GM23248 (cell line): ENCODE results near the gene COL28A1. TPM values are rescaled to one million over a fixed set of nuclear protein-coding genes. Genes with fewer than 3 reads are reported as not detected.

Experiments
- DNase-seq: peaks from one replicate; pipeline ENCODE4 v3.0.0-alpha.2; 2015
- H2AFZ ChIP-seq: fragments of 200-600 bp; sonication (generic); 2 replicates; pipeline ENCODE4 v1.6.1; 2016; ENCODE audit warnings: antibody characterized with exemption
- H3F3A ChIP-seq: fragments of 200-600 bp; sonication (generic); 2 replicates; pipeline ENCODE4 v1.6.1; 2016; ENCODE audit warnings: mild to moderate bottlenecking, antibody characterized with exemption, mixed run types; ENCODE audit not compliant: insufficient read depth
- H3K27ac ChIP-seq: fragments of 200-600 bp; sonication (generic); 2 replicates; pipeline ENCODE4 v1.5.1; 2016; ENCODE audit warnings: mild to moderate bottlenecking
- H3K27me3 ChIP-seq: fragments of 200-600 bp; sonication (generic); replicated peaks from 2 replicates; pipeline ENCODE4 v1.6.1; 2016; ENCODE audit warnings: mild to moderate bottlenecking; ENCODE audit not compliant: insufficient read depth
- H3K36me3 ChIP-seq: fragments of 200-600 bp; sonication (generic); 2 replicates; pipeline ENCODE4 v1.6.1; 2016; ENCODE audit warnings: low read depth, mild to moderate bottlenecking
- H3K4me1 ChIP-seq: fragments of 200-600 bp; sonication (generic); 2 replicates; pipeline ENCODE4 v1.6.1; 2016; ENCODE audit warnings: mild to moderate bottlenecking; ENCODE audit not compliant: insufficient read depth
- H3K4me2 ChIP-seq: fragments of 200-600 bp; sonication (generic); one replicate; pipeline ENCODE4 v1.6.1; 2016; ENCODE audit warnings: mild to moderate bottlenecking; ENCODE audit not compliant: unreplicated experiment
- H3K4me3 ChIP-seq: fragments of 200-600 bp; sonication (generic); 2 replicates; pipeline ENCODE4 v1.5.1; 2016; ENCODE audit warnings: mild to moderate bottlenecking
- H3K79me2 ChIP-seq: fragments of 200-600 bp; sonication (generic); 2 replicates; pipeline ENCODE4 v1.6.1; 2016; ENCODE audit warnings: mild to moderate bottlenecking; ENCODE audit not compliant: insufficient read depth
- H3K9ac ChIP-seq: fragments of 200-600 bp; sonication (generic); 2 replicates; pipeline ENCODE4 v1.6.1; 2016; ENCODE audit warnings: mild to moderate bottlenecking
- H3K9me2 ChIP-seq: fragments of 200-600 bp; sonication (generic); 2 replicates; pipeline ENCODE4 v1.6.1; 2016; ENCODE audit warnings: mixed run types, mild to moderate bottlenecking, moderate library complexity; ENCODE audit not compliant: insufficient read depth
- H3K9me3 ChIP-seq: fragments of 200-600 bp; sonication (generic); one replicate; pipeline ENCODE4 v1.6.1; 2017; ENCODE audit warnings: low read depth
- H4K20me1 ChIP-seq: fragments of 200-600 bp; sonication (generic); 2 replicates; pipeline ENCODE4 v1.6.0; 2016; ENCODE audit not compliant: insufficient read depth
- EZH2 ChIP-seq: fragments of 200-600 bp; sonication (generic); IDR thresholded peaks from 2 replicates; pipeline ENCODE4 v1.6.1; 2018; ENCODE audit warnings: antibody characterized with exemption, mild to moderate bottlenecking; ENCODE audit not compliant: insufficient read depth, poor library complexity, severe bottlenecking
- EZH2phosphoT487 ChIP-seq: fragments of 200-600 bp; sonication (generic); IDR thresholded peaks from 2 replicates; pipeline ENCODE4 v1.6.1; 2018; ENCODE audit warnings: antibody characterized with exemption, moderate library complexity, mild to moderate bottlenecking, low read depth; ENCODE audit not compliant: insufficient read depth
- WGBS, 2 experiments: methylation state at CpG; one replicate each; pipeline ENCODE4 v1.1.6; 2015 to 2017; ENCODE audit warnings: low lambda C conversion rate in 2 of 2, low coverage in 1 of 2; ENCODE audit errors: missing lambda C conversion rate in 2 of 2; 5-methylcytosine and 5-hydroxymethylcytosine counted together
- in situ Hi-C: fragments of 300-500 bp; cut with MboI; formaldehyde crosslinking; loops from 2 replicates; pipeline ENCODE4 v1.15.0; 2020
- polyA plus RNA-seq: library from polyadenylated mRNA; unstranded; fragments of >200 nt; fragmentation: Nextera tagmentation; extraction: Ambion mirVana; gene quantifications from 2 replicates; pipeline ENCODE4 v1.2.1, GENCODE V29; 2016
- total RNA-seq: library from RNA; depleted of rRNA; stranded (reverse); fragments of >200 nt; shearing (Covaris generic); gene quantifications from 2 replicates; pipeline ENCODE4 v1.2.3, GENCODE V29; 2014

The COL28A1 gene
- total and polyA plus RNA-seq, 2 experiments from 2014 or later = not detected

GRCh38 chr7:7321681-7322080, 214.0 kb downstream of the COL28A1 start:
- H3K9me3 ChIP-seq = no peaks in the 10 kb centered on the region
- H3K4me2 ChIP-seq = no peak overlapping the region
- in situ Hi-C loops = no loop called here
- no peaks in the 10 kb centered on the region for H3K79me2 ChIP-seq
- no peak overlapping the region for H3K4me3 ChIP-seq
- no peak overlapping the region for H3K27ac ChIP-seq
- no peak overlapping the region for H2AFZ ChIP-seq
- WGBS, 2 experiments = 34 to 35% methylated on average over 5 of the region's 5 CpGs
- H3K36me3 ChIP-seq = no peaks in the 10 kb centered on the region
- H3F3A ChIP-seq = no peaks in the 10 kb centered on the region
- no peak for DNase-seq
- H3K9me2 ChIP-seq = no peaks in the 10 kb centered on the region
- H4K20me1 ChIP-seq = no peaks in the 10 kb centered on the region; the same call in 1 of the 2 replicates
- TF ChIP-seq EZH2 = no peak
- TF ChIP-seq EZH2phosphoT487 = no peak
- no peak overlapping the region for H3K9ac ChIP-seq
- H3K27me3 ChIP-seq = 0 out of 2 replicates have a peak, but pooled peaks cover 3% of the 10 kb centered on the region
- no peaks in the 10 kb centered on the region for H3K4me1 ChIP-seq

GRCh38 chr7:7318601-7319000, 217.1 kb downstream of the COL28A1 start:
- Histone ChIP-seq H3K27ac (no peak overlapping the region), H3K4me3 (no peak overlapping the region), H4K20me1 (no peaks in the 10 kb centered on the region), H2AFZ (no peak overlapping the region), H3K9ac (no peak overlapping the region), H3K9me3 (no peaks in the 10 kb centered on the region), H3K4me2 (no peak overlapping the region), H3K79me2 (no peaks in the 10 kb centered on the region), H3K36me3 (no peaks in the 10 kb centered on the region), H3K4me1 (no peaks in the 10 kb centered on the region), H3K27me3 (0 out of 2 replicates have a peak, but pooled peaks cover 5% of the 10 kb centered on the region), H3K9me2 (no peaks in the 10 kb centered on the region), H3F3A (no peaks in the 10 kb centered on the region)
- 47 to 60% methylated on average over 1 of the region's 1 CpG for WGBS, 2 experiments
- in situ Hi-C loops = no loop called here
- no peak for DNase-seq
- no peak for TF ChIP-seq EZH2
- no peak for TF ChIP-seq EZH2phosphoT487

GRCh38 chr7:7317850-7318249, 217.8 kb downstream of the COL28A1 start:
- Histone ChIP-seq H3F3A (no peaks in the 10 kb centered on the region), H3K9me3 (no peaks in the 10 kb centered on the region), H4K20me1 (no peaks in the 10 kb centered on the region), H3K9ac (no peak overlapping the region), H3K79me2 (no peaks in the 10 kb centered on the region), H2AFZ (no peak overlapping the region), H3K27ac (no peak overlapping the region), H3K4me3 (no peak overlapping the region), H3K36me3 (no peaks in the 10 kb centered on the region), H3K9me2 (no peaks in the 10 kb centered on the region), H3K4me2 (no peak overlapping the region), H3K4me1 (no peaks in the 10 kb centered on the region), H3K27me3 (0 out of 2 replicates have a peak, but pooled peaks cover 5% of the 10 kb centered on the region)
- TF ChIP-seq EZH2phosphoT487 = no peak
- TF ChIP-seq EZH2 = no peak
- WGBS, 2 experiments = 70 to 76% methylated on average over 4 of the region's 4 CpGs
- in situ Hi-C loops = no loop called here
- no peak for DNase-seq

GRCh38 chr7:7315851-7316250, 219.8 kb downstream of the COL28A1 start:
- no peaks in the 10 kb centered on the region for H3K36me3 ChIP-seq
- no peaks in the 10 kb centered on the region for H3F3A ChIP-seq
- H3K4me1 ChIP-seq = no peaks in the 10 kb centered on the region
- 0 out of 2 replicates have a peak, but pooled peaks cover 5% of the 10 kb centered on the region for H3K27me3 ChIP-seq
- 34 to 46% methylated on average over 3 of the region's 3 CpGs for WGBS, 2 experiments
- H2AFZ ChIP-seq = no peak overlapping the region
- no peak overlapping the region for H3K4me3 ChIP-seq
- in situ Hi-C loops = no loop called here
- no peaks in the 10 kb centered on the region for H3K9me3 ChIP-seq
- TF ChIP-seq EZH2phosphoT487 (no peak), EZH2 (no peak)
- no peaks in the 10 kb centered on the region for H4K20me1 ChIP-seq
- no peak overlapping the region for H3K9ac ChIP-seq
- no peak for DNase-seq
- no peaks in the 10 kb centered on the region for H3K9me2 ChIP-seq
- H3K79me2 ChIP-seq = no peaks in the 10 kb centered on the region
- no peak overlapping the region for H3K4me2 ChIP-seq
- H3K27ac ChIP-seq = no peak overlapping the region

- Histone ChIP-seq H3F3A (no peaks in the 10 kb centered on the region), H3K9me2 (no peaks in the 10 kb centered on the region), H4K20me1 (no peaks in the 10 kb centered on the region), H3K9me3 (no peaks in the 10 kb centered on the region), H3K27me3 (0 out of 2 replicates have a peak, but pooled peaks cover 5% of the 10 kb centered on the region), H3K4me2 (no peak overlapping the region), H2AFZ (no peak overlapping the region), H3K4me3 (no peak overlapping the region), H3K4me1 (no peaks in the 10 kb centered on the region), H3K79me2 (no peaks in the 10 kb centered on the region), H3K27ac (no peak overlapping the region), H3K36me3 (no peaks in the 10 kb centered on the region), H3K9ac (no peak overlapping the region)
- no peak for TF ChIP-seq EZH2
- no peak for TF ChIP-seq EZH2phosphoT487
- 26 to 31% methylated on average over 2 of the region's 2 CpGs for WGBS, 2 experiments
- no peak for DNase-seq
- in situ Hi-C loops = no loop called here
These were observed 223.3 kb downstream of the COL28A1 start for GRCh38 chr7:7312323-7312722.
